Nephron (organoid): ENCODE data around the gene TBXAS1.
"Not testable (repeated sequence)": the region's sequence is repeated elsewhere in the genome, so short reads cannot be mapped to it uniquely, and the experiment has no call there.

Experiments
- H3K27ac Mint-ChIP-seq, 3 experiments: 2 replicates each; pipeline ENCODE4 v1.8.0; 2020; ENCODE audit warnings: mixed read lengths in 3 of 3, mild to moderate bottlenecking in 2 of 3, moderate library complexity in 1 of 3
- H3K27me3 Mint-ChIP-seq: 2 replicates; pipeline ENCODE4 v1.8.0; 2021; ENCODE audit warnings: low read depth, mild to moderate bottlenecking, moderate library complexity, mixed read lengths
- H3K36me3 Mint-ChIP-seq: 2 replicates; pipeline ENCODE4 v1.8.0; 2020; ENCODE audit warnings: low read depth, mixed read lengths
- H3K4me1 Mint-ChIP-seq: 2 replicates; pipeline ENCODE4 v1.8.0; 2020; ENCODE audit warnings: mixed read lengths
- H3K4me3 Mint-ChIP-seq, 3 experiments: 2 replicates each; pipeline ENCODE4 v1.8.0; 2020; ENCODE audit warnings: mild to moderate bottlenecking in 3 of 3, mixed read lengths in 3 of 3, moderate library complexity in 2 of 3
- H3K9me3 Mint-ChIP-seq: 2 replicates; pipeline ENCODE4 v1.8.0; 2020; ENCODE audit warnings: mixed read lengths
- CTCF ChIP-seq, 3 experiments: fragments of 200-600 bp; sonication (generic); IDR thresholded peaks; one replicate each; pipeline ENCODE4 v1.5.0; 2021; ENCODE audit warnings: antibody characterized with exemption in 3 of 3; ENCODE audit not compliant: unreplicated experiment in 3 of 3

TBXAS1 gene

GRCh38 chr7:139899328-139899955 lies 70.4 kb downstream of the TBXAS1 start:
- H3K27me3 Mint-ChIP-seq = no peaks in the 10 kb centered on the region
- peak overlapping the region; percentile 90 to 97 (median 91) for H3K27ac Mint-ChIP-seq
- peaks cover 11% of the 10 kb centered on the region for H3K4me1 Mint-ChIP-seq
- H3K9me3 Mint-ChIP-seq = peaks cover 14% of the 10 kb centered on the region
- H3K4me3 Mint-ChIP-seq = no peak overlapping the region
- TF ChIP-seq CTCF (IDR thresholded peaks at IDR 0.05; ENCODE audit: unreplicated experiment in 3 of 3) = no peak
- peaks cover 5% of the 10 kb centered on the region for H3K36me3 Mint-ChIP-seq

- Mint-ChIP-seq H3K27me3 (no peaks in the 10 kb centered on the region), H3K4me1 (peaks cover 7% of the 10 kb centered on the region), H3K36me3 (peaks cover 5% of the 10 kb centered on the region), H3K27ac (peak overlapping the region; percentile 90 to 97 (median 91)), H3K4me3 (no peak overlapping the region), H3K9me3 (peaks cover 21% of the 10 kb centered on the region)
- TF ChIP-seq CTCF (IDR thresholded peaks at IDR 0.05; ENCODE audit: unreplicated experiment in 3 of 3) = no peak
Measured at GRCh38 chr7:139900326-139900725, 71.3 kb downstream of the TBXAS1 start.

- Mint-ChIP-seq H3K9me3 (peaks cover 21% of the 10 kb centered on the region), H3K27me3 (no peaks in the 10 kb centered on the region), H3K4me1 (no peaks in the 10 kb centered on the region), H3K36me3 (peaks cover 8% of the 10 kb centered on the region), H3K4me3 (no peak overlapping the region), H3K27ac (peak overlapping the region; percentile 90 to 97 (median 91))
- TF ChIP-seq CTCF (IDR thresholded peaks at IDR 0.05; ENCODE audit: unreplicated experiment in 3 of 3) = no peak
Measured at GRCh38 chr7:139901056-139901795, 72.2 kb downstream of the TBXAS1 start.

GRCh38 chr7:139901901-139902300 lies 72.8 kb downstream of the TBXAS1 start:
- H3K27me3 Mint-ChIP-seq = no peaks in the 10 kb centered on the region
- H3K4me1 Mint-ChIP-seq = no peaks in the 10 kb centered on the region
- no peak for TF ChIP-seq CTCF (IDR thresholded peaks at IDR 0.05; ENCODE audit: unreplicated experiment in 3 of 3)
- no peak overlapping the region for H3K4me3 Mint-ChIP-seq
- peak overlapping the region in 2 of 3 experiments; percentile 32 to 78 for H3K27ac Mint-ChIP-seq
- peaks cover 10% of the 10 kb centered on the region for H3K36me3 Mint-ChIP-seq
- H3K9me3 Mint-ChIP-seq = peaks cover 25% of the 10 kb centered on the region

GRCh38 chr7:139902436-139903102 lies 73.5 kb downstream of the TBXAS1 start:
- H3K27me3 Mint-ChIP-seq = no peaks in the 10 kb centered on the region
- no peak overlapping the region for H3K4me3 Mint-ChIP-seq
- peak overlapping the region in 1 of 3 experiments; percentile 78 for H3K27ac Mint-ChIP-seq
- TF ChIP-seq CTCF (IDR thresholded peaks at IDR 0.05; ENCODE audit: unreplicated experiment in 3 of 3) = no peak
- H3K4me1 Mint-ChIP-seq = no peaks in the 10 kb centered on the region
- H3K9me3 Mint-ChIP-seq = peaks cover 25% of the 10 kb centered on the region
- H3K36me3 Mint-ChIP-seq = peaks cover 10% of the 10 kb centered on the region

GRCh38 chr7:139903103-139903477 lies 74.0 kb downstream of the TBXAS1 start:
- not testable (repeated sequence) for H3K4me1 Mint-ChIP-seq, H3K4me3 Mint-ChIP-seq, H3K27me3 Mint-ChIP-seq, H3K27ac Mint-ChIP-seq
- Mint-ChIP-seq H3K36me3 (peaks cover 12% of the 10 kb centered on the region), H3K9me3 (peaks cover 28% of the 10 kb centered on the region)
